Measurements from ENCODE around the gene TAP1.

TAP1 gene

DNA sequence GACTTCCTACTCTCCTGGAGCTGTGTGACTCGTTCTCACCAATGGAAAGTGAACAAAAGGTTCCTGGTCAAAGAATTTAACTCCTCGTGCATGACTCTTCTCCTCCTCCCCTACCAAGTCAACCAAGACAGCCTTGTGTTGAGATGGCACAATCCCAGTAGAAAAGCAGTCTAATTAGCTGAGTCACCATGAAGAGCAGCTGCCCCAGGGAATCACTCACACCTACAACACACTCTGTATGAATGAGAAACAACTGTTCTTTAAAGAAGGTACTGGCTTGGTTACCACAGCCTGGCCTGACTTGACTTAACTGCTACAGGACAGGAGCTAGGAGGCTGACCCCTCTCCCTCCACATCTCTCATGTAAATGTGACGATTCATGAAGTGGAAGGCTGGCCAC is 33.8 kb downstream of the TAP1 start:
- Histone ChIP-seq H4K20me1 (ENCODE audit: low read depth, low read length) (no peaks in the 10 kb centered on the region), H3K9me3 (ENCODE audit: insufficient read depth, low read length) (no peaks in the 10 kb centered on the region), H2AFZ (ENCODE audit: low read depth, low read length, severe bottlenecking) (no peak overlapping the region), H3K4me2 (ENCODE audit: low read depth, low read length, poor library complexity, severe bottlenecking) (no peak overlapping the region), H3K9ac (ENCODE audit: low read length) (no peak overlapping the region), H3K79me2 (ENCODE audit: insufficient read depth, low read length) (peaks cover 9% of the 10 kb centered on the region; the same call in 1 of the 2 replicates), H3F3A (ENCODE audit: insufficient read depth) (peaks cover 46% of the 10 kb centered on the region), H3K27ac (ENCODE audit: low read depth, low read length) (0 out of 2 replicates have a peak overlapping the region, but pooled peaks have one; percentile 27), H3K9me2 (replicated peaks; ENCODE audit: insufficient read depth, low read length) (no peaks in the 10 kb centered on the region), H3K36me3 (ENCODE audit: low read length) (peaks cover under 1% of the 10 kb centered on the region; the same call in 1 of the 2 replicates), H3K4me3 (ENCODE audit: insufficient read depth, low read length, poor library complexity, severe bottlenecking) (no peak overlapping the region), H3K27me3 (ENCODE audit: low read length) (no peaks in the 10 kb centered on the region)
- TF ChIP-seq, protein P1, sequence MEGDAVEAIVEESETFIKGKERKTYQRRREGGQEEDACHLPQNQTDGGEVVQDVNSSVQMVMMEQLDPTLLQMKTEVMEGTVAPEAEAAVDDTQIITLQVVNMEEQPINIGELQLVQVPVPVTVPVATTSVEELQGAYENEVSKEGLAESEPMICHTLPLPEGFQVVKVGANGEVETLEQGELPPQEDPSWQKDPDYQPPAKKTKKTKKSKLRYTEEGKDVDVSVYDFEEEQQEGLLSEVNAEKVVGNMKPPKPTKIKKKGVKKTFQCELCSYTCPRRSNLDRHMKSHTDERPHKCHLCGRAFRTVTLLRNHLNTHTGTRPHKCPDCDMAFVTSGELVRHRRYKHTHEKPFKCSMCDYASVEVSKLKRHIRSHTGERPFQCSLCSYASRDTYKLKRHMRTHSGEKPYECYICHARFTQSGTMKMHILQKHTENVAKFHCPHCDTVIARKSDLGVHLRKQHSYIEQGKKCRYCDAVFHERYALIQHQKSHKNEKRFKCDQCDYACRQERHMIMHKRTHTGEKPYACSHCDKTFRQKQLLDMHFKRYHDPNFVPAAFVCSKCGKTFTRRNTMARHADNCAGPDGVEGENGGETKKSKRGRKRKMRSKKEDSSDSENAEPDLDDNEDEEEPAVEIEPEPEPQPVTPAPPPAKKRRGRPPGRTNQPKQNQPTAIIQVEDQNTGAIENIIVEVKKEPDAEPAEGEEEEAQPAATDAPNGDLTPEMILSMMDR (IDR thresholded peaks at IDR 0.05; ENCODE audit: insufficient read depth, low read length, poor library complexity, severe bottlenecking): no peak
- no peak for TF ChIP-seq EZH2phosphoT487 (conservative IDR thresholded peaks at IDR 0.05; ENCODE audit: low read length)

DNA sequence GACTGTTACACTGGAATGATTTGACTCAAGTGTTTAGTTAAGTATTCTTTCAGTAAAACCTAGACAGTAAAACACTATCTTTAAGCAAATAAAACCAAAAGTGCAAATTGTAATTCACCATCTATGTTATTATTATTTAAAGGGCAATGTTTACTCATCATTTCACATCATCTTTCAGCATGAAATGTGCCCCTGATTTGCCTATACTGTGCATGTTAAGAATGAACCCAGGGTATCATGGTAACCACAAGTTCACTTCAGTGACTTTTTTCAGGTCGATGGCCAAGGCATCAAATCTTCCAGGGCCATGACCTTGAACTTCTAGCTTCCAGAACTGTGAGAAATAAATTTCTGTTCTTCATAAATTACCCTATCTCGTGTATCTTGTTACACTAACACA is 34.6 kb downstream of the TAP1 start:
- H3K9ac ChIP-seq (ENCODE audit: low read length): no peak overlapping the region
- H3K79me2 ChIP-seq (ENCODE audit: insufficient read depth, low read length): peaks cover 12% of the 10 kb centered on the region; the same call in 1 of the 2 replicates

DNA sequence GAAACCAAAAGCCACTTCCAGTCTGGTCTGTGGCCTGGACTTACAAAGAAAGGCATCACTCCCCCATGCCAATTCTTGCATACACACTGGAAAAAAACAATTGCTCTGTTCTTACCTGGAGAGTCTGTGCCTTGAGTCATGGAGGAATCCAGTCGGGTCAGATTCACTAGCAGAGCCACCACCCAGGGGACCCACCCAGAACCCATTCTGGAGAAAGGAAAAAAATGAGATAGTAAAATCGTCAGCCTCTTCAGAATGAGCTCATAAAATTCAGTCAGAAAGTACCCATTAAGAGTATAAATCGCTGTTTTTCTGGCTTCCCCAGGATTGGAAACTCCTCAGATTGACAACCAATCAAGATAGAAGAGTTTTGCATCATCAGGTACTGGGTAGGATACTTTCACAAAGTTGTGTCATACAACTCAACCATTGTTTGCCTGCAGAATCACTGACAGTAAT is 36.7 kb downstream of the TAP1 start, which contains the start of gene HLA-DOB:
Gene HLA-DOB, minus strand, starts transcription at position 257 of the 459 bp plus-strand sequence. Its CDS starts 51 bp downstream, at position 206.
- Histone ChIP-seq H3K4me3 (ENCODE audit: insufficient read depth, low read length, poor library complexity, severe bottlenecking) (peak within 1 kb of the TSS; percentile 57), H3K79me2 (ENCODE audit: insufficient read depth, low read length) (peaks cover 12% of the 10 kb centered on the region; the same call in 1 of the 2 replicates), H3K36me3 (ENCODE audit: low read length) (peaks cover 11% of the 10 kb centered on the region; the same call in 1 of the 2 replicates), H2AFZ (ENCODE audit: low read depth, low read length, severe bottlenecking) (peak within 1 kb of the TSS; percentile 49), H3K4me2 (ENCODE audit: low read depth, low read length, poor library complexity, severe bottlenecking) (peak within 1 kb of the TSS; percentile 61), H3K9me3 (ENCODE audit: insufficient read depth, low read length) (no peaks in the 10 kb centered on the region), H3F3A (ENCODE audit: insufficient read depth) (peaks cover 34% of the 10 kb centered on the region), H3K27me3 (ENCODE audit: low read length) (no peaks in the 10 kb centered on the region), H3K9ac (ENCODE audit: low read length) (peak within 1 kb of the TSS; percentile 61), H3K9me2 (replicated peaks; ENCODE audit: insufficient read depth, low read length) (no peaks in the 10 kb centered on the region), H4K20me1 (ENCODE audit: low read depth, low read length) (no peaks in the 10 kb centered on the region), H3K27ac (ENCODE audit: low read depth, low read length) (peak within 1 kb of the TSS; percentile 85)
- TF ChIP-seq EZH2phosphoT487 (conservative IDR thresholded peaks at IDR 0.05; ENCODE audit: low read length): no peak
- TF ChIP-seq, protein P1 (IDR thresholded peaks at IDR 0.05; ENCODE audit: insufficient read depth, low read length, poor library complexity, severe bottlenecking): no peak

More for the DNA sequence above, 34.6 kb downstream of the TAP1 start:
- Histone ChIP-seq H3F3A (ENCODE audit: insufficient read depth) (peaks cover 40% of the 10 kb centered on the region), H2AFZ (ENCODE audit: low read depth, low read length, severe bottlenecking) (no peak overlapping the region), H3K9me2 (replicated peaks; ENCODE audit: insufficient read depth, low read length) (no peaks in the 10 kb centered on the region), H3K9me3 (ENCODE audit: insufficient read depth, low read length) (no peaks in the 10 kb centered on the region), H3K36me3 (ENCODE audit: low read length) (peaks cover 8% of the 10 kb centered on the region; the same call in 1 of the 2 replicates), H3K4me2 (ENCODE audit: low read depth, low read length, poor library complexity, severe bottlenecking) (peak overlapping the region; percentile 23), H3K27ac (ENCODE audit: low read depth, low read length) (peak overlapping the region; percentile 27), H3K27me3 (ENCODE audit: low read length) (no peaks in the 10 kb centered on the region), H3K4me3 (ENCODE audit: insufficient read depth, low read length, poor library complexity, severe bottlenecking) (no peak overlapping the region), H4K20me1 (ENCODE audit: low read depth, low read length) (no peaks in the 10 kb centered on the region)
- TF ChIP-seq, protein P1 (IDR thresholded peaks at IDR 0.05; ENCODE audit: insufficient read depth, low read length, poor library complexity, severe bottlenecking): no peak
- no peak for TF ChIP-seq EZH2phosphoT487 (conservative IDR thresholded peaks at IDR 0.05; ENCODE audit: low read length)

Measured in SU-DHL-6 (cell line).